HCT116 (cell line): Measurements from ENCODE around the gene TMEM232. TPM values are rescaled to one million over a fixed set of nuclear protein-coding genes. Genes with fewer than 3 reads are reported as not detected.

ENCODE experiments used
- ATAC-seq: fragments of 200-7000 bp; cut with Tn5 transposase; 2 replicates; pipeline ENCODE4 v1.9.1; 2020; ENCODE audit warnings: mild to moderate bottlenecking, moderate library complexity
- BruUV-seq: library from RNA; stranded (reverse); fragments of 400-500 nt; replicated peaks from 2 replicates; lab custom pipeline; 2021; lab: Mats Ljungman, UMichigan
- CTCF ChIA-PET: fragments of 300-600 bp; sonication (Branson Sonifier 250); formaldehyde crosslinking; loops from one replicate; lab custom pipeline; 2021; ENCODE audit warnings: antibody characterized with exemption; lab: Charles Lee
- POLR2A ChIA-PET: fragments of 300-600, 350-600 bp; sonication (Branson Sonifier 250); formaldehyde crosslinking; loops from one replicate; lab custom pipeline; 2021; ENCODE audit warnings: antibody characterized with exemption; lab: Charles Lee
- RAD21 ChIA-PET, 2 experiments: fragments of 300-600 bp; sonication (Branson Sonifier 250); formaldehyde crosslinking; loops; one replicate each; lab custom pipeline; 2023; ENCODE audit warnings: low total read pairs in 2 of 2; ENCODE audit not compliant: uncharacterized antibody in 2 of 2, unreplicated experiment in 2 of 2, low non-redundant PET in 1 of 2; lab: Charles Lee
- DNase-seq: peaks from one replicate; pipeline ENCODE4 v3.0.0-alpha.2; 2010; ENCODE audit warnings: low read depth, low spot score
- H2AFZ ChIP-seq: fragments of 200-600 bp; shearing (Covaris generic), sonication (generic); 2 replicates; pipeline ENCODE4 v1.6.1; 2017; ENCODE audit warnings: low read depth, mixed run types, mixed read lengths, antibody characterized with exemption, low read length; ENCODE audit not compliant: poor library complexity, severe bottlenecking
- H3K27ac ChIP-seq: 2 replicates; pipeline ENCODE4 v1.5.1; 2012; ENCODE audit warnings: low read depth, low read length
- H3K27me3 ChIP-seq: fragments of 200-600 bp; sonication (generic); 2 replicates; pipeline ENCODE4 v1.6.1; 2016; ENCODE audit warnings: mixed run types, low read length, mixed read lengths; ENCODE audit not compliant: insufficient read depth
- H3K36me3 ChIP-seq, 2 experiments: fragments of 200-500 bp in 1 of 2; fragments of 200-600 bp in 1 of 2; sonication (Bioruptor generic) in 1 of 2; sonication (generic) in 1 of 2; 2 replicates each; pipeline versions ENCODE4 v1.5.1 to v1.6.1; 2014 to 2016; ENCODE audit warnings: low read length in 2 of 2, inconsistent platforms in 1 of 2, mixed read lengths in 1 of 2, mixed run types in 1 of 2; ENCODE audit not compliant: insufficient read depth in 2 of 2, control insufficient read depth in 1 of 2
- H3K4me1 ChIP-seq, 2 experiments: fragments of 200-600 bp in 1 of 2; sonication (generic) in 1 of 2; 2 replicates each; pipeline versions ENCODE4 v1.5.1 to v1.6.1; 2012 to 2017; ENCODE audit warnings: low read length in 2 of 2, inconsistent platforms in 1 of 2, mild to moderate bottlenecking in 1 of 2, mixed read lengths in 1 of 2, mixed run types in 1 of 2, moderate library complexity in 1 of 2; ENCODE audit not compliant: insufficient read depth in 2 of 2, control insufficient read depth in 1 of 2
- H3K4me2 ChIP-seq: fragments of 200-600 bp; sonication (generic); 2 replicates; pipeline ENCODE4 v1.6.1; 2017; ENCODE audit warnings: mixed run types, low read length, mixed read lengths
- H3K4me3 ChIP-seq, 2 experiments: fragments of 200-600 bp in 1 of 2; sonication (generic) in 1 of 2; replicated peaks in 1 of 2; 2 replicates each; pipeline ENCODE4 v1.5.1; 2011 to 2016; ENCODE audit warnings: low read length in 2 of 2, control low read depth in 1 of 2, low read depth in 1 of 2, mild to moderate bottlenecking in 1 of 2, mixed read lengths in 1 of 2, mixed run types in 1 of 2
- H3K79me2 ChIP-seq: fragments of 200-600 bp; sonication (generic); 2 replicates; pipeline ENCODE4 v1.6.1; 2017; ENCODE audit warnings: mild to moderate bottlenecking, mixed run types, low read length, moderate library complexity, mixed read lengths; ENCODE audit not compliant: insufficient read depth
- H3K9ac ChIP-seq: fragments of 200-600 bp; sonication (generic); 2 replicates; pipeline ENCODE4 v1.6.1; 2016; ENCODE audit warnings: low read length, mixed read lengths
- H3K9me2 ChIP-seq: fragments of 200-600 bp; sonication (generic), shearing (Covaris generic); 2 replicates; pipeline ENCODE4 v1.6.1; 2017; ENCODE audit warnings: mixed run types, mild to moderate bottlenecking, moderate library complexity; ENCODE audit not compliant: insufficient read depth
- H3K9me3 ChIP-seq, 2 experiments: fragments of 200-500 bp in 1 of 2; fragments of 200-600 bp in 1 of 2; sonication (Bioruptor generic) in 1 of 2; sonication (generic) in 1 of 2; 2 replicates each; pipeline ENCODE4 v1.6.1; 2014 to 2017; ENCODE audit warnings: low read length in 2 of 2, mixed read lengths in 2 of 2, inconsistent platforms in 1 of 2, low read depth in 1 of 2, mild to moderate bottlenecking in 1 of 2, mixed run types in 1 of 2, moderate library complexity in 1 of 2; ENCODE audit not compliant: control insufficient read depth in 1 of 2, insufficient read depth in 1 of 2
- H4K20me1 ChIP-seq: fragments of 200-600 bp; sonication (generic), shearing (Covaris generic); 2 replicates; pipeline ENCODE4 v1.6.1; 2017; ENCODE audit warnings: mixed run types, mild to moderate bottlenecking, moderate library complexity; ENCODE audit not compliant: insufficient read depth
- CEBPB ChIP-seq: IDR thresholded peaks from 2 replicates; pipeline ENCODE4 v1.6.1; 2012; ENCODE audit warnings: low read depth
- ELF1 ChIP-seq: IDR thresholded peaks from 2 replicates; pipeline ENCODE4 v1.6.1; 2012; ENCODE audit warnings: low read depth, borderline replicate concordance
- EZH2 ChIP-seq: fragments of 200-600 bp; sonication (generic); IDR thresholded peaks from 2 replicates; pipeline ENCODE4 v1.6.1; 2017; ENCODE audit warnings: antibody characterized with exemption, mixed run types
- POLR2AphosphoS5 ChIP-seq: IDR thresholded peaks from 2 replicates; pipeline ENCODE4 v1.6.1; 2011; ENCODE audit warnings: mild to moderate bottlenecking, low read depth, low read length, moderate library complexity
- RAD21 ChIP-seq: IDR thresholded peaks from 2 replicates; pipeline ENCODE4 v1.6.1; 2012; ENCODE audit warnings: low read depth, mild to moderate bottlenecking
- SIN3A ChIP-seq: IDR thresholded peaks from 2 replicates; pipeline ENCODE4 v1.6.1; 2012; ENCODE audit warnings: low read depth
- SP1 ChIP-seq: IDR thresholded peaks from 2 replicates; pipeline ENCODE4 v1.6.1; 2012; ENCODE audit warnings: low read depth
- SRF ChIP-seq: IDR thresholded peaks from 2 replicates; pipeline ENCODE4 v1.6.1; 2012; ENCODE audit warnings: low read depth
- TCF7L2 ChIP-seq: IDR thresholded peaks from 2 replicates; pipeline ENCODE4 v1.7.0; 2011; ENCODE audit warnings: borderline replicate concordance, inconsistent platforms; ENCODE audit not compliant: insufficient read depth, insufficient read length; ENCODE audit errors: extremely low read depth
- YY1 ChIP-seq: IDR thresholded peaks from 2 replicates; pipeline ENCODE4 v1.6.1; 2011; ENCODE audit warnings: low read length, low read depth, moderate library complexity, mild to moderate bottlenecking; ENCODE audit not compliant: insufficient replicate concordance; ENCODE audit errors: extremely low read depth
- ZNF274 ChIP-seq: fragments of 200-500 bp; sonication (Bioruptor generic); IDR thresholded peaks from 2 replicates; pipeline ENCODE4 v1.6.1; 2014; ENCODE audit warnings: mild to moderate bottlenecking, low read depth, low read length, inconsistent platforms
- intact Hi-C: fragments of 100-400 bp; cut with micrococcal nuclease; formaldehyde crosslinking; loops from 2 replicates; pipeline ENCODE4 v1.10.0; 2022
- total RNA-seq: library from RNA; stranded (reverse); gene quantifications from one replicate; pipeline ENCODE4 v1.2.1, GENCODE V29; 2021; ENCODE audit not compliant: unreplicated experiment
- TF ChIP-seq, protein P1 (sequence below), 3 experiments: fragments of 200-600 bp in 1 of 3; sonication (generic) in 1 of 3; IDR thresholded peaks in 2 of 3; conservative IDR thresholded peaks in 1 of 3; 2 replicates each; pipeline ENCODE4 v1.5.1; 2012 to 2017; ENCODE audit warnings: low read depth in 2 of 3, low read length in 2 of 3, antibody characterized with exemption in 1 of 3, borderline replicate concordance in 1 of 3, control low read depth in 1 of 3, mild to moderate bottlenecking in 1 of 3, mixed read lengths in 1 of 3, mixed run types in 1 of 3, moderate library complexity in 1 of 3; ENCODE audit not compliant: insufficient read depth in 1 of 3
- TF ChIP-seq, protein P2 (sequence below): IDR thresholded peaks from 2 replicates; pipeline ENCODE4 v1.6.1; 2012
- TF ChIP-seq, protein P3 (sequence below): IDR thresholded peaks from 2 replicates; pipeline ENCODE4 v1.6.1; 2012

Gene TMEM232
- total RNA-seq, 1 experiment from 2014 or later = 1.2 TPM

DNA sequence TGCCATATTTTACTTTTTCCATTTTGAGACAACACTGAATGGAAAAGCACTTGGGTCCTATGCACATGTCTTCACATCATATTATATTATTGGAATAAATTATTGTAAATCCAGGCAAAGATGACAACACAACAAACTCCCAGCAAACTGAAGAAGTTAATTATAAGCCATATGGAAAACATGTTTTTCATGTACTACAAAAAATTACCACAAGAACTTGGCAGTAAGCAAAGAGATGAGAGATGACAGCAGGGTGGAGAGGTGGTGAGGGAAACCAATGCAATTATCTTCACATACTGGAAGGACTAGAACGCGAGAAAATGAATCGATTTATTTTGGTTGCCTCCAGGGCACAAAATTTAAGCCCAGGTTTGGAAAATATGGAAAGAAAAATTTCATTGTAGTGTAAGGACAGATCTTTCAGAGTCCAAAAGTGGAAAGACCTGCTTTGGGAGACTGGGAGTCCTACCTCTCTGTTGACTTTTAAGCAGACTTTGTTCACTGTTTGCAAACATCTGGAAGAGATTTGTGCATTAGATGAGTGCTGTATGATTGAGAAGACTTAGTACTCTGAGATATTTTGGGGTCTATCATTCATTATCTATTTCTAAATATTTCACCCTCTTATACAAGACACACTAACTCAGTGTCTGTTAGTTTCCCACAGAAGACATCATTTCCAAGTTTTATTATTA is 138.0 kb downstream of the TMEM232 start:
- Histone ChIP-seq H3K4me2 (no peak overlapping the region), H3K9me2 (no peaks in the 10 kb centered on the region), H3K79me2 (no peaks in the 10 kb centered on the region), H3K9me3 (no peaks in the 10 kb centered on the region), H4K20me1 (no peaks in the 10 kb centered on the region), H2AFZ (no peak overlapping the region), H3K36me3 (no peaks in the 10 kb centered on the region), H3K4me1 (no peaks in the 10 kb centered on the region), H3K27ac (no peak overlapping the region), H3K9ac (no peak overlapping the region), H3K27me3 (no peaks in the 10 kb centered on the region), H3K4me3 (no peak overlapping the region)
- ChIA-PET POLR2A (no interaction called here), CTCF (no interaction called here), RAD21 (no interaction called here)
- ATAC-seq (no peak), DNase-seq (no peak)
- TF ChIP-seq, protein P1, sequence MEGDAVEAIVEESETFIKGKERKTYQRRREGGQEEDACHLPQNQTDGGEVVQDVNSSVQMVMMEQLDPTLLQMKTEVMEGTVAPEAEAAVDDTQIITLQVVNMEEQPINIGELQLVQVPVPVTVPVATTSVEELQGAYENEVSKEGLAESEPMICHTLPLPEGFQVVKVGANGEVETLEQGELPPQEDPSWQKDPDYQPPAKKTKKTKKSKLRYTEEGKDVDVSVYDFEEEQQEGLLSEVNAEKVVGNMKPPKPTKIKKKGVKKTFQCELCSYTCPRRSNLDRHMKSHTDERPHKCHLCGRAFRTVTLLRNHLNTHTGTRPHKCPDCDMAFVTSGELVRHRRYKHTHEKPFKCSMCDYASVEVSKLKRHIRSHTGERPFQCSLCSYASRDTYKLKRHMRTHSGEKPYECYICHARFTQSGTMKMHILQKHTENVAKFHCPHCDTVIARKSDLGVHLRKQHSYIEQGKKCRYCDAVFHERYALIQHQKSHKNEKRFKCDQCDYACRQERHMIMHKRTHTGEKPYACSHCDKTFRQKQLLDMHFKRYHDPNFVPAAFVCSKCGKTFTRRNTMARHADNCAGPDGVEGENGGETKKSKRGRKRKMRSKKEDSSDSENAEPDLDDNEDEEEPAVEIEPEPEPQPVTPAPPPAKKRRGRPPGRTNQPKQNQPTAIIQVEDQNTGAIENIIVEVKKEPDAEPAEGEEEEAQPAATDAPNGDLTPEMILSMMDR (IDR thresholded peaks at IDR 0.05 in 2 of 3, conservative IDR thresholded peaks at IDR 0.05 in 1 of 3; ENCODE audit: borderline replicate concordance in 1 of 3, insufficient read depth in 1 of 3, low read depth in 2 of 3, low read length in 2 of 3) = no peak
- intact Hi-C loops = no loop called here
- no TSS peak for BruUV-seq

DNA sequence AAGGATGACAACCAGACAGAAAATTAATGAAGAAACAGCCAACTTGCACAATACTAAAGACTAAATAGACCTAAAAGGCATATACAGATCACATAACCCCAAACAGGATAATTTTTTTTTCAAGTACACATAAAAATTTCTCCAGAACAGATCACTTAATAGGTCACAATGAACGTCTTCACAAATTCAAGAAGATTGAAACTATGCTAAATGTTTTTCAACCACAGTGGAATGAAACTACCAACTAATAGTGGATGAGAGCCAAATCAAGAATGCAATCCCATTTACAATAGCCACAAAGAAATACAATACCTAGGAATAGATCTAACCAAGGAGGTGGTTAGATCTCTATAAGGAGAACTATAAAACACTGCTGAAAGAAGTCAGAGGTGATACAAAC is 145.8 kb downstream of the TMEM232 start:
- Histone ChIP-seq H3K4me3 (no peak overlapping the region), H3K9ac (no peak overlapping the region), H2AFZ (no peak overlapping the region), H3K9me3 (no peaks in the 10 kb centered on the region), H3K4me1 (no peaks in the 10 kb centered on the region), H3K27me3 (no peaks in the 10 kb centered on the region), H3K9me2 (no peaks in the 10 kb centered on the region), H4K20me1 (no peaks in the 10 kb centered on the region), H3K79me2 (no peaks in the 10 kb centered on the region), H3K36me3 (no peaks in the 10 kb centered on the region), H3K4me2 (no peak overlapping the region), H3K27ac (no peak overlapping the region)
- ChIA-PET RAD21 (no interaction called here), POLR2A (no interaction called here), CTCF (no interaction called here)
- DNase-seq (no peak), ATAC-seq (no peak)
- intact Hi-C loops = no loop called here
- no TSS peak for BruUV-seq
- TF ChIP-seq TCF7L2 (no peak), RAD21 (no peak), ZNF274 (no peak), YY1 (no peak), CEBPB (no peak), EZH2 (no peak), SIN3A (no peak), SP1 (no peak), ELF1 (no peak), POLR2AphosphoS5 (no peak), SRF (no peak)
- TF ChIP-seq, protein P1 (IDR thresholded peaks at IDR 0.05 in 2 of 3, conservative IDR thresholded peaks at IDR 0.05 in 1 of 3; ENCODE audit: borderline replicate concordance in 1 of 3, insufficient read depth in 1 of 3, low read depth in 2 of 3, low read length in 2 of 3) = no peak
- TF ChIP-seq, protein P2, sequence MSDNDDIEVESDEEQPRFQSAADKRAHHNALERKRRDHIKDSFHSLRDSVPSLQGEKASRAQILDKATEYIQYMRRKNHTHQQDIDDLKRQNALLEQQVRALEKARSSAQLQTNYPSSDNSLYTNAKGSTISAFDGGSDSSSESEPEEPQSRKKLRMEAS = no peak
- TF ChIP-seq, protein P3, sequence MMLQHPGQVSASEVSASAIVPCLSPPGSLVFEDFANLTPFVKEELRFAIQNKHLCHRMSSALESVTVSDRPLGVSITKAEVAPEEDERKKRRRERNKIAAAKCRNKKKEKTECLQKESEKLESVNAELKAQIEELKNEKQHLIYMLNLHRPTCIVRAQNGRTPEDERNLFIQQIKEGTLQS = no peak
